GM12878 (cell line): Measurements from ENCODE around the gene MXI1. TPM values are rescaled to one million over a fixed set of nuclear protein-coding genes. Genes with fewer than 3 reads are reported as not detected.

Source experiments
- ATAC-seq: fragments of 200-7000 bp; cut with Tn5 transposase; 3 replicates; pipeline ENCODE4 v1.9.1; 2020; ENCODE audit warnings: mild to moderate bottlenecking, moderate library complexity
- BruUV-seq: library from RNA; stranded (reverse); fragments of 400-500 nt; replicated peaks from 2 replicates; lab custom pipeline; 2021; lab: Mats Ljungman, UMichigan
- CTCF ChIA-PET: fragments of 300-600 bp; sonication (Branson Sonifier 250); formaldehyde crosslinking; extraction: SDS; loops from one replicate; lab custom pipeline; 2021; ENCODE audit warnings: inconsistent platforms; lab: Yijun Ruan, JAX
- POLR2A ChIA-PET: fragments of 350-600 bp; formaldehyde crosslinking; extraction: SDS; loops from one replicate; lab custom pipeline; 2021; ENCODE audit warnings: inconsistent platforms; lab: Charles Lee
- RAD21 ChIA-PET: fragments of 300-600 bp; sonication (Branson Sonifier 250); formaldehyde crosslinking; loops from one replicate; lab custom pipeline; 2023; ENCODE audit warnings: antibody characterized with exemption; ENCODE audit not compliant: unreplicated experiment; lab: Charles Lee
- SMC1A ChIA-PET: fragments of 300-600 bp; sonication (Branson Sonifier 250); formaldehyde crosslinking; loops from one replicate; lab custom pipeline; 2023; ENCODE audit not compliant: unreplicated experiment, uncharacterized antibody; lab: Charles Lee
- DNase-seq: peaks from one replicate; pipeline ENCODE4 v3.0.0-alpha.2; 2011; ENCODE audit warnings: low read depth, low spot score
- FAIRE-seq: peaks from 3 replicates; lab custom pipeline; 2011; peaks lifted over from hg19 to GRCh38; lab: Jason Lieb, UNC
- H2AFZ ChIP-seq: 2 replicates; pipeline ENCODE4 v1.6.0; 2011; ENCODE audit warnings: low read depth, low read length, control low read depth; ENCODE audit not compliant: control insufficient read depth
- H3K27ac ChIP-seq: 2 replicates; pipeline ENCODE4 v1.5.1; 2011; ENCODE audit warnings: control low read depth; ENCODE audit not compliant: control insufficient read depth, insufficient read depth
- H3K27me3 ChIP-seq, 2 experiments: replicated peaks in 1 of 2; 2 replicates each; pipeline versions ENCODE4 v1.6.0 to v1.6.1; 2011; ENCODE audit warnings: low read length in 1 of 2; ENCODE audit not compliant: control insufficient read depth in 2 of 2, insufficient read depth in 2 of 2
- H3K36me3 ChIP-seq, 2 experiments: 2 replicates each; pipeline ENCODE4 v1.5.1; 2011; ENCODE audit warnings: low read length in 1 of 2; ENCODE audit not compliant: control insufficient read depth in 2 of 2, insufficient read depth in 2 of 2
- H3K4me1 ChIP-seq: 2 replicates; pipeline ENCODE4 v1.6.1; 2011; ENCODE audit warnings: mild to moderate bottlenecking, low read length, moderate library complexity, mixed read lengths; ENCODE audit not compliant: control insufficient read depth, insufficient read depth
- H3K4me2 ChIP-seq: 2 replicates; pipeline ENCODE4 v1.6.0; 2011; ENCODE audit warnings: control low read depth; ENCODE audit not compliant: control insufficient read depth, insufficient read depth
- H3K4me3 ChIP-seq: fragments of 200-600 bp; sonication (generic); 2 replicates; pipeline ENCODE4 v1.5.1; 2016
- H3K79me2 ChIP-seq: 2 replicates; pipeline ENCODE4 v1.6.0; 2011; ENCODE audit warnings: low read length; ENCODE audit not compliant: control insufficient read depth, insufficient read depth
- H3K9ac ChIP-seq: 2 replicates; pipeline ENCODE4 v1.8.0; 2011; ENCODE audit warnings: low read length, control low read depth, mixed read lengths; ENCODE audit not compliant: control insufficient read depth, insufficient read depth
- H3K9me3 ChIP-seq: replicated peaks from 3 replicates; pipeline ENCODE4 v1.5.1; 2011; ENCODE audit warnings: mild to moderate bottlenecking, low read length; ENCODE audit not compliant: control insufficient read depth, insufficient read depth
- H4K20me1 ChIP-seq: 2 replicates; pipeline ENCODE4 v1.6.0; 2011; ENCODE audit not compliant: control insufficient read depth, insufficient read depth
- BHLHE40 ChIP-seq, 2 experiments: fragments of 450-650 bp in 1 of 2; IDR thresholded peaks; 2 replicates each; pipeline ENCODE4 v1.6.1; 2011 to 2017; ENCODE audit warnings: low read depth in 2 of 2, borderline replicate concordance in 1 of 2, improper control_type of control experiment in 1 of 2, low read length in 1 of 2, mild to moderate bottlenecking in 1 of 2
- EGR1 ChIP-seq, 2 experiments: IDR thresholded peaks; 1 replicate in 1 of 2; 2 replicates in 1 of 2; pipeline ENCODE4 v1.6.1; 2011 to 2012; ENCODE audit warnings: low read depth in 2 of 2, low read length in 2 of 2, borderline replicate concordance in 1 of 2, mild to moderate bottlenecking in 1 of 2, moderate library complexity in 1 of 2
- HDGF ChIP-seq: fragments of 450-650 bp; IDR thresholded peaks from 2 replicates; pipeline ENCODE4 v1.6.1; 2016; ENCODE audit warnings: antibody characterized with exemption
- IKZF2 ChIP-seq, 2 experiments: fragments of 450-650 bp; IDR thresholded peaks; 2 replicates each; pipeline ENCODE4 v1.6.1; 2017; ENCODE audit warnings: mild to moderate bottlenecking in 2 of 2, moderate library complexity in 2 of 2
- MTA2 ChIP-seq: fragments of 450-650 bp; IDR thresholded peaks from 2 replicates; pipeline ENCODE4 v1.6.1; 2016; ENCODE audit warnings: low read depth, mild to moderate bottlenecking, moderate library complexity
- NBN ChIP-seq: fragments of 450-650 bp; IDR thresholded peaks from 2 replicates; pipeline ENCODE4 v1.6.1; 2016
- PKNOX1 ChIP-seq: fragments of 450-650 bp; IDR thresholded peaks from 2 replicates; pipeline ENCODE4 v1.6.1; 2016; ENCODE audit warnings: mild to moderate bottlenecking
- RUNX3 ChIP-seq: IDR thresholded peaks from 2 replicates; pipeline ENCODE4 v1.6.1; 2012; ENCODE audit warnings: low read length, inconsistent platforms
- SP1 ChIP-seq: IDR thresholded peaks from one replicate; pipeline ENCODE4 v1.6.1; 2011; ENCODE audit warnings: low read depth, low read length
- WGBS: methylation state at CpG from one replicate; pipeline ENCODE4 v1.1.6; 2016; ENCODE audit warnings: low lambda C conversion rate; ENCODE audit not compliant: insufficient replicate concordance, insufficient coverage; ENCODE audit errors: missing lambda C conversion rate; 5-methylcytosine and 5-hydroxymethylcytosine counted together
- in situ Hi-C: fragments of 300-500 bp; cut with MboI; formaldehyde crosslinking; loops from 9 replicates; pipeline ENCODE4 v1.14.3; 2018; ENCODE audit warnings: mixed read lengths
- intact Hi-C: fragments of 100-400 bp; cut with micrococcal nuclease; formaldehyde crosslinking; loops from one replicate; pipeline ENCODE4 v1.14.2; 2022; ENCODE audit not compliant: unreplicated experiment
- polyA plus RNA-seq, 11 experiments: library from polyadenylated mRNA; depleted of rRNA in 4 of 11; unstranded in 6 of 11; stranded (reverse) in 5 of 11; fragments of >200 nt; fragmentation: Nextera tagmentation in 4 of 11; fragmentation: Illumina TruSeq in 1 of 11; extraction: Ambion mirVana in 4 of 11; extraction: Trizol in 1 of 11; gene quantifications; 1 replicate in 1 of 11; 2 replicates in 10 of 11; pipeline versions ENCODE4 v1.2.1 to v1.2.3, GENCODE V29; 2011 to 2016; ENCODE audit warnings: inconsistent platforms in 2 of 11, missing spikeins in 2 of 11, low read depth in 1 of 11
- total RNA-seq, 4 experiments: library from RNA; depleted of rRNA in 3 of 4; stranded (reverse); fragments of >200 nt in 3 of 4; fragmentation: Illumina TruSeq in 1 of 4; extraction: Trizol in 1 of 4; gene quantifications; 2 replicates each; pipeline versions ENCODE4 v1.2.1 to v1.2.3, GENCODE V29; 2013 to 2021
- TF ChIP-seq, protein P1 (sequence below): fragments of 450-650 bp; IDR thresholded peaks from 2 replicates; pipeline ENCODE4 v1.6.1; 2016; ENCODE audit warnings: mild to moderate bottlenecking

The MXI1 gene
- total and polyA plus RNA-seq, 10 of the 15 experiments (the other 5 are each of a cell fraction or from before 2014, with no cell fraction given): 0.23 to 8.0 (median 0.41) TPM

DNA sequence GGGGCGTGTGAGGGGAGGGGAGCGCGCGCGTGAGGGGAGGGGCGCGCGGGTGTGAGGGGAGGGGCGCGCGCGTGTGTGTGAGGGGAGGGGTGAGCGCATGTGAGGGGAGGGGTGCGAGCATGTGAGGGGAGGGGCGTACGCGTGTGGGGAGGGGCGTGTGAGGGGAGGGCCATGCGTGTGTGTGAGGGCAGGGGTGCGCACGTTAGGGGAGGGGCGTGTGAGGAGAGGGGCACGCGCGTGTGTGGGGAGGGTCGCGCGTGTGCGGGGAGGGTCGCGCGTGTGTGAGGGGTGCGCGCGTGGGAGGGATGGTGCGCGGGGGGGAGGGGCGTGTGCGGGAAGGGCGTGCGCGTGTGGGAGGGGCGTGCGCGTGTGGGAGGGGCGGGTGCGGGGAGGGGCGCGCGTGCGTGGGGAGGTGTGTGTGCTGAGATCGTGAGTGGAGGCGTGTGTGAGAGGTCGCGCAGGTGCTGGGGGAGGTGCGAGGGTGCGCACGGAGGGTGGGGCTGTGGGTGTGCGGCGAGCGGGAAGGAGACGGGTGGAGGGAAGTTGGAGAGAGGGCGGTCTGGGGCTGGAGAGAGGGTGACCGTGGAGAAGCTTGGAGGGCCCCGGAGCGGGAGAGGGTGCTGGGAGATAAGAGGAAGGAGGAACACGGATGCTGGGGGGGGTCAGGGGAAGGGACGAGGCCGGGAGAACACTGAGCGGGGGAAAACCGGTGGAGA, 19.7 kb downstream of the MXI1 start:
- Histone ChIP-seq H3K9me3 (no peaks in the 10 kb centered on the region), H3K27ac (no peak overlapping the region), H3K4me1 (peaks cover 3% of the 10 kb centered on the region; the same call in 1 of the 2 replicates), H3K4me3 (peak overlapping the region; percentile 59), H3K4me2 (peak overlapping the region; percentile 80), H3K27me3 (peaks cover 0 to 2% of the 10 kb centered on the region in 2 experiments; a peak in 2 of 4 replicates), H3K36me3 (no peaks in the 10 kb centered on the region), H3K79me2 (no peaks in the 10 kb centered on the region), H3K9ac (no peak overlapping the region), H4K20me1 (no peaks in the 10 kb centered on the region), H2AFZ (peak overlapping the region; percentile 41; the same call in 1 of the 2 replicates)
- RAD21 ChIA-PET: interaction anchor here (0.5 to 1.1 kb wide), 4 partner anchors 16 to 89 kb away, joined by 3 to 6 read pairs (median 4); no protein-coding TSS in a partner anchor
- intact Hi-C loops: loop anchor here (10.0 kb wide), 1 partner anchor 342 kb away; no protein-coding TSS in a partner anchor
- TF ChIP-seq MTA2: peak; percentile 9; the same call in 1 of the 2 replicates
- peak; percentile 75 for TF ChIP-seq NBN
- TF ChIP-seq BHLHE40 (IDR thresholded peaks at IDR 0.05; ENCODE audit: borderline replicate concordance in 1 of 2, low read depth in 2 of 2, low read length in 1 of 2): peak; percentile 21 to 79; a peak in 3 of 4 replicates
- TF ChIP-seq EGR1 (IDR thresholded peaks at IDR 0.05; ENCODE audit: borderline replicate concordance in 1 of 2, low read depth in 2 of 2, low read length in 2 of 2): peak; percentile 19 to 56; a peak in 2 of 3 replicates
- TF ChIP-seq SP1: peak; percentile 7
- peak; percentile 15 to 22; a peak in 2 of 4 replicates for TF ChIP-seq IKZF2 (IDR thresholded peaks at IDR 0.05)
- TF ChIP-seq RUNX3: no peak
- peak; percentile 75; the same call in 1 of the 2 replicates for TF ChIP-seq HDGF
- TF ChIP-seq PKNOX1: no peak
- TF ChIP-seq, protein P1, sequence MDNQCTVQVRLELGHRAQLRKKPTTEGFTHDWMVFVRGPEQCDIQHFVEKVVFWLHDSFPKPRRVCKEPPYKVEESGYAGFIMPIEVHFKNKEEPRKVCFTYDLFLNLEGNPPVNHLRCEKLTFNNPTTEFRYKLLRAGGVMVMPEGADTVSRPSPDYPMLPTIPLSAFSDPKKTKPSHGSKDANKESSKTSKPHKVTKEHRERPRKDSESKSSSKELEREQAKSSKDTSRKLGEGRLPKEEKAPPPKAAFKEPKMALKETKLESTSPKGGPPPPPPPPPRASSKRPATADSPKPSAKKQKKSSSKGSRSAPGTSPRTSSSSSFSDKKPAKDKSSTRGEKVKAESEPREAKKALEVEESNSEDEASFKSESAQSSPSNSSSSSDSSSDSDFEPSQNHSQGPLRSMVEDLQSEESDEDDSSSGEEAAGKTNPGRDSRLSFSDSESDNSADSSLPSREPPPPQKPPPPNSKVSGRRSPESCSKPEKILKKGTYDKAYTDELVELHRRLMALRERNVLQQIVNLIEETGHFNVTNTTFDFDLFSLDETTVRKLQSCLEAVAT: peak; percentile 51; the same call in 1 of the 2 replicates
- CTCF ChIA-PET: interaction anchor here (1.0 kb wide), 1 partner anchor 16 kb away, joined by 3 read pairs; no protein-coding TSS in a partner anchor
- ATAC-seq: peak; percentile 35
- in situ Hi-C loops: no loop called here
- BruUV-seq: no TSS peak
- DNase-seq: no peak
- SMC1A ChIA-PET: interaction anchor here (0.6 to 0.9 kb wide), 2 partner anchors 15 to 36 kb away, joined by 3 to 5 read pairs; no protein-coding TSS in a partner anchor
- POLR2A ChIA-PET: interaction anchor here (0.6 kb wide), 1 partner anchor 18 kb away, joined by 4 read pairs; no protein-coding TSS in a partner anchor
- no peak for FAIRE-seq
- WGBS: 0% methylated on average over 1 of the region's 71 CpGs
